Measurements from ENCODE around the gene NUTF2.

The NUTF2 gene

DNA sequence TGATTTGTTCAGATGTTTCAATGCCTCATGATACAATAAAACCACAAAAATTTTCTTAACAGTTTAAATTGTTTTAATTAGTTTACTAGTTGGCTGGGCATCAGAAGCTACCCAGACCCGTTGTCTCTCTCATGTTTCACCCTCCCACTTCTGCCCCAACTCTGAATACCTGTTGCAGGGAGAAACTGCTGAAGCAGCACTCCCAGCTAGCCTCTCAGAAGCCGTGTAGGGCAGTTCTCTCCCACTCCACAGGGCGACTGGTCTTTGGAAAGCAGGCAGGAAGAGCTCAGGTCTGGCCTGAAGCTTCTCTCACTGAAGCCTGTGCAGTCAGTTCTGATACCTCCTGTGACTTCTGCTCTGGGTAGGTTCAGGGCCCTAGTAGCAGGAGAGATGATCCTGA, 24.5 kb downstream of the NUTF2 start:
- TF ChIP-seq, protein P1, sequence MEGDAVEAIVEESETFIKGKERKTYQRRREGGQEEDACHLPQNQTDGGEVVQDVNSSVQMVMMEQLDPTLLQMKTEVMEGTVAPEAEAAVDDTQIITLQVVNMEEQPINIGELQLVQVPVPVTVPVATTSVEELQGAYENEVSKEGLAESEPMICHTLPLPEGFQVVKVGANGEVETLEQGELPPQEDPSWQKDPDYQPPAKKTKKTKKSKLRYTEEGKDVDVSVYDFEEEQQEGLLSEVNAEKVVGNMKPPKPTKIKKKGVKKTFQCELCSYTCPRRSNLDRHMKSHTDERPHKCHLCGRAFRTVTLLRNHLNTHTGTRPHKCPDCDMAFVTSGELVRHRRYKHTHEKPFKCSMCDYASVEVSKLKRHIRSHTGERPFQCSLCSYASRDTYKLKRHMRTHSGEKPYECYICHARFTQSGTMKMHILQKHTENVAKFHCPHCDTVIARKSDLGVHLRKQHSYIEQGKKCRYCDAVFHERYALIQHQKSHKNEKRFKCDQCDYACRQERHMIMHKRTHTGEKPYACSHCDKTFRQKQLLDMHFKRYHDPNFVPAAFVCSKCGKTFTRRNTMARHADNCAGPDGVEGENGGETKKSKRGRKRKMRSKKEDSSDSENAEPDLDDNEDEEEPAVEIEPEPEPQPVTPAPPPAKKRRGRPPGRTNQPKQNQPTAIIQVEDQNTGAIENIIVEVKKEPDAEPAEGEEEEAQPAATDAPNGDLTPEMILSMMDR (IDR thresholded peaks at IDR 0.05; ENCODE audit: low read depth, low read length, missing control alignments): no peak
- H3K4me3 ChIP-seq (ENCODE audit: low read depth, low read length): no peak overlapping the region
- no peaks in the 10 kb centered on the region for H3K27me3 ChIP-seq (replicated peaks)
- H3K27ac ChIP-seq: no peak overlapping the region
- DNase-seq: no peak
- in situ Hi-C loops (cut with HindIII; ENCODE audit: low pct_ligation_motif_present, low sequenced_read_pairs): no loop called here
- H3K36me3 ChIP-seq (replicated peaks): peaks cover 59% of the 10 kb centered on the region

DNA sequence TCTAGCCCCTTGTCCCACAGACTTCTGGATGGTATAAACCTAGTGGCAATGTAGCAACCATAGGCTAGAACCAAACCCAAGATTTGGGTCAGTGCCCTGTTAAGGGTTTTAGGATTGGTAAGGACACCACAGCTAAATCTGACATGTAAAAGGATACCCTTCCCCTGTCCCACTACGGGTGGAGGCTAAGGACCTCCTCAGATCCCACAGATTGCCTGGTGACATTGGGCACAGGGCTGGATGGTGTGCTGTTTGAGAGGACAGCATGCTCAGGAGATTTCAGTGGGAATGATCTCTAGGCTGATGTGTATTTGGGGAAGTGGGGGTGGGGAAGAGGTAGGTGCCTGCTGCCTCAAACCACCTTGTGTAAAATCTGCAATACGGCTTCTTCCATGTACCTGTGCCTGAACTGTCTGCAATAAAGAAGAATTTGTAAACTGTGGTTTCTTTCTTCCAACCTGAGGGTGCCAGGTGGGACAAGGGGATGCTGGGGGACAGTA, 25.4 kb downstream of the NUTF2 start:
- in situ Hi-C loops (cut with HindIII; ENCODE audit: low pct_ligation_motif_present, low sequenced_read_pairs): no loop called here
- Histone ChIP-seq H3K4me3 (ENCODE audit: low read depth, low read length) (no peak overlapping the region), H3K36me3 (replicated peaks) (peaks cover 59% of the 10 kb centered on the region)

DNA sequence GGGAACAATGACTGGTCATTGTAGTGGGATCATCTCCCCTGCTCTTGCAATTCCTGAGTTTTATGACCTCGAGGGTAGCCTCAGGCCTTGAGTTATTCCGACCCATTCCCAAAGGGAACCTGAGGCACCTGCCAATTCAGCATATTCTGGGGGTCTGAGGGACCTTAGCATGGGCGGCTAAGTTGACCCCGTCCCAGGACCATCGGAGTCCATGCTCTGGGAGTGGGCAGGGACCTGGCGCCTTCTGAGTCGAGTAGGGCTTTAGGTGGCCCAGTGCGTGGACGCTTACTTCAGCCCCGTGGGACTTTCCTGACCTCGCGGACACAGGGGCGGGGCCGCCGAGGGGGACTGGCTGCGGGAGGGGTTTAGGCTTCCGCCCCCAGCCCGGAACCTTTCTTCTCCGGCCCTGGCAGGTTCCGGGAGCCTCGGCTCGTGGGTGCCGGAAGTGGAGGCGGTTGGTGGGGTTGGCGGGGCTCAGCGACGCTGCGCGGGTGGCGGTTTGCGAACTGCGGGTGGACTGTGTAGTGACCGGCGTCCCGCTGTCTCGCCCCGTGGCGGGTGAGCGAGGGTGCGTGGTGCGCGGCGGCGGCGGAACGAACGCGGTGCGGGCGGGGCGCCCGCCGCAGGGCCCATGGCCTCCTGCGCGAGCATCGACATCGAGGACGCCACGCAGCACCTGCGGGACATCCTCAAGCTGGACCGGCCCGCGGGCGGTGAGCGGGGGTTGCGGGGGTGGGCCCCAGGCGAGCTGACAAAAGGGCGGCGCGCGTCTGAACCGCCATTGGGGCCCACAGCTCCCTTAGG, 26.1 kb downstream of the NUTF2 start, which contains the start of gene EDC4:
Gene EDC4 (plus strand): TSS at position 422 of the 804 bp plus-strand sequence. CDS start 210 bp downstream, at position 632.
- DNase-seq: peak; percentile 64
- H3K4me3 ChIP-seq (ENCODE audit: low read depth, low read length): peak within 1 kb of the TSS; percentile 87
- in situ Hi-C loops (cut with HindIII; ENCODE audit: low pct_ligation_motif_present, low sequenced_read_pairs): no loop called here
- H3K36me3 ChIP-seq (replicated peaks): peaks cover 59% of the 10 kb centered on the region
- H3K27me3 ChIP-seq (replicated peaks): no peaks in the 10 kb centered on the region
- H3K27ac ChIP-seq: peak within 1 kb of the TSS; percentile 51
- TF ChIP-seq, protein P1 (IDR thresholded peaks at IDR 0.05; ENCODE audit: low read depth, low read length, missing control alignments): no peak

More for the DNA sequence above, 25.4 kb downstream of the NUTF2 start:
- DNase-seq: no peak
- no peak overlapping the region for H3K27ac ChIP-seq
- H3K27me3 ChIP-seq (replicated peaks): no peaks in the 10 kb centered on the region
- TF ChIP-seq, protein P1 (IDR thresholded peaks at IDR 0.05; ENCODE audit: low read depth, low read length, missing control alignments): no peak

DNA sequence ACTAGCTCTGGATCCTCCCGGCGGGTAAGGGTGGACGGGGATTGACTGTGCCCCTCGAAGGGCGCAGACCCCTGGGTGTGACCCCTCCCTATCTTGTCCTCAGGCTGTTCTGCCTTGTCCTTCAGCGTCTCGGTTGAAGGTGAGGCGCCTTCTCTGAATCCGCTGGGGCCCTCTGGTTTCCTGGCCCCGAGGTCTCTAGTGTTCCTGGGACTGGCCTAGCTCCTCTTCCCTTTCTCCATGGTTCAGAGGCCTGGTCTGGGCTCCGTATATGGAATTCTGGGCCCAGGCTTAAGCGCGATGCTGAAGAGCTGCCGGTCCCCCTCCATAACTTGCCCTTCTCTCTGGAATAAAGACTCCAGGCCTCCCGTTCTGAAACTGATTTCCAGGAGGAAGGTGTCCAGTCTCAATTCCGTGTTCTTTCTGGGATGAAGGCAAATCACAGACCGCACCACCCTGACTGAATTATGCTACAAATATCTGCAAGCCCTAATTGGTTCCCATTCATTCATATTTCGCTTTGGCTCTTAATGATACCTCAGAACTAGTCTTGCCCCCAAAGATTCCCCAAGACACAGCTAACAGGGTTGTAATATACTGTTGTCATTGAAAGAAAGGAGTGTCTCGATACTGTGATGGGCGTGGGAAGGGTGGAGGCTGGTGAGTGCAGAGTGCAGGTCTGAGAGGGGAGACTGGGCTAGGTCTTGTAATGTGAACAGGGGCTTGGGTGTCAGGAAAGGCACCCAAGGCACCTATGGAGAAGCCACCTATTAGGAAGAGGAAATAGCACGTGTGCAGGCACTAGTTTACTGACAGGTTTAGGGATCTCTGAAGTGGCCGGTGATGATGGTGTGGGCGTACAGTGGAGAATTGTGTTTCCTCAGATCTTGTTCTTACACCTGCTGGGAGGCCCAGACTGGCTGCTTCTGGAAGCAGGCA, 27.0 kb downstream of the NUTF2 start:
- in situ Hi-C loops (cut with HindIII; ENCODE audit: low pct_ligation_motif_present, low sequenced_read_pairs): no loop called here
- H3K4me3 ChIP-seq (ENCODE audit: low read depth, low read length): peak overlapping the region; percentile 87
- no peak for DNase-seq
- H3K36me3 ChIP-seq (replicated peaks): peaks cover 59% of the 10 kb centered on the region
- TF ChIP-seq, protein P1 (IDR thresholded peaks at IDR 0.05; ENCODE audit: low read depth, low read length, missing control alignments): no peak
- H3K27me3 ChIP-seq (replicated peaks): no peaks in the 10 kb centered on the region
- peak overlapping the region; percentile 51 for H3K27ac ChIP-seq

DNA sequence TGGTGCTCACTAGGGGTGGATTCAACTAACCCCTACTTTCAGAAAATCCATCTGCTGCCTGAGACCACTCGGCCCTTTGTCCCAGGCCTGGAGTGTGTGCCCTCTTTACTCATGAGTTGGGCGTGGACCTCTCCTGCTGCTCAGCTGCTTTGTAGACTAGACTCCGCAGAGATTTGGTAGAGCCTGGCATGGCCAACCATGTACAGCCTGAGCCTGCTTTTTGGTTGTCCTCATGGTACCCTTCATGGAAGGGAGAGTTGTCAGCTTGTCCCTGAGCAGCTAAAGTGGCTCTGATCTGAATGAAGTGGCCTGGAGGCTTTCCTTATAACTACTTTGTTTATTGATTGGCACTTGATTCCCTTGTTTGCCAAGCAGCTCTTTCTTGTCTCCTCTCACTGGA, 27.6 kb downstream of the NUTF2 start:
- in situ Hi-C loops (cut with HindIII; ENCODE audit: low pct_ligation_motif_present, low sequenced_read_pairs): no loop called here
- no peak for DNase-seq
- Histone ChIP-seq H3K27ac (no peak overlapping the region), H3K27me3 (replicated peaks) (no peaks in the 10 kb centered on the region), H3K4me3 (ENCODE audit: low read depth, low read length) (peak overlapping the region; percentile 87), H3K36me3 (replicated peaks) (peaks cover 59% of the 10 kb centered on the region)
- TF ChIP-seq, protein P1 (IDR thresholded peaks at IDR 0.05; ENCODE audit: low read depth, low read length, missing control alignments): no peak
